HEK293 (cell line): ENCODE results near the gene PDE4D.

Experiments
- CTCF ChIP-seq: fragments of 450-650 bp; formaldehyde crosslinking; IDR thresholded peaks from 2 replicates; pipeline ENCODE4 v1.5.1; 2016; ENCODE audit warnings: missing biosample characterization, missing genetic modification characterization
- HOXA7 ChIP-seq: sonication (generic); formaldehyde crosslinking; IDR thresholded peaks from 2 replicates; pipeline ENCODE4 v1.8.1; 2022; ENCODE audit warnings: missing genetic modification reagents, borderline replicate concordance
- IKZF3 ChIP-seq: fragments of 450-650 bp; IDR thresholded peaks from 2 replicates; pipeline ENCODE4 v1.5.0; 2018; ENCODE audit warnings: missing biosample characterization, mild to moderate bottlenecking, missing genetic modification characterization, moderate library complexity
- KLF10 ChIP-seq: fragments of 450-650 bp; IDR thresholded peaks from 2 replicates; pipeline ENCODE4 v1.5.1; 2018; ENCODE audit warnings: missing biosample characterization, mild to moderate bottlenecking, missing genetic modification characterization
- PRDM1 ChIP-seq: fragments of 450-650 bp; formaldehyde crosslinking; IDR thresholded peaks from 2 replicates; pipeline ENCODE4; 2016; ENCODE audit warnings: missing biosample characterization, missing genetic modification characterization
- REST ChIP-seq: fragments of 450-650 bp; formaldehyde crosslinking; IDR thresholded peaks from 2 replicates; pipeline ENCODE4 v1.5.1; 2016; ENCODE audit warnings: missing biosample characterization, missing genetic modification characterization
- YY1 ChIP-seq: fragments of 450-650 bp; formaldehyde crosslinking; IDR thresholded peaks from 2 replicates; pipeline ENCODE4 v1.5.1; 2018; ENCODE audit warnings: missing biosample characterization, missing genetic modification characterization
- YY2 ChIP-seq: fragments of 450-650 bp; formaldehyde crosslinking; IDR thresholded peaks from 2 replicates; pipeline ENCODE4 v1.5.1; 2016; ENCODE audit warnings: missing biosample characterization, missing genetic modification characterization
- ZBTB10 ChIP-seq: fragments of 450-650 bp; formaldehyde crosslinking; IDR thresholded peaks from 2 replicates; pipeline ENCODE4 v1.5.1; 2016; ENCODE audit warnings: missing biosample characterization, missing genetic modification characterization
- ZFP41 ChIP-seq: fragments of 450-650 bp; formaldehyde crosslinking; IDR thresholded peaks from 2 replicates; pipeline ENCODE4 v1.5.1; 2016; ENCODE audit warnings: missing biosample characterization, missing genetic modification characterization, borderline replicate concordance
- ZNF555 ChIP-seq: fragments of 450-650 bp; formaldehyde crosslinking; conservative IDR thresholded peaks from 2 replicates; pipeline ENCODE4 v1.5.1; 2017; ENCODE audit warnings: missing biosample characterization, mild to moderate bottlenecking, missing genetic modification characterization, inconsistent platforms
- ZNF670 ChIP-seq: fragments of 450-650 bp; formaldehyde crosslinking; IDR thresholded peaks from 2 replicates; pipeline ENCODE4 v1.5.1; 2016; ENCODE audit warnings: missing biosample characterization, missing genetic modification characterization, low read depth
- ZNF777 ChIP-seq: fragments of 450-650 bp; formaldehyde crosslinking; IDR thresholded peaks from 2 replicates; pipeline ENCODE4 v1.5.1; 2017; ENCODE audit warnings: missing biosample characterization, missing genetic modification characterization, borderline replicate concordance

- no peak for TF ChIP-seq ZNF670
- TF ChIP-seq CTCF (tag by site-specific recombination) = no peak
- no peak for TF ChIP-seq YY1 (tag by site-specific recombination)
- TF ChIP-seq HOXA7 (CRISPR knock-in tag) = no peak
- TF ChIP-seq ZNF555 (tag by site-specific recombination) = no peak
- TF ChIP-seq ZFP41 (tag by site-specific recombination) = no peak
- no peak for TF ChIP-seq REST (tag by site-specific recombination)
- no peak for TF ChIP-seq ZNF777 (tag by site-specific recombination)
- TF ChIP-seq KLF10 (tag by site-specific recombination) = no peak
- TF ChIP-seq IKZF3 (tag by site-specific recombination) = no peak
- TF ChIP-seq ZBTB10 (tag by site-specific recombination) = no peak
- TF ChIP-seq PRDM1 (tag by site-specific recombination) = peak; percentile 39; the same call in 1 of the 2 replicates
- TF ChIP-seq YY2 (tag by site-specific recombination) = no peak
These were observed 680.9 kb downstream of the PDE4D start for GRCh38 chr5:59212596-59212995.
